Keratinocyte (primary cell): ENCODE results near the gene SYNJ1. TPM values are rescaled to one million over a fixed set of nuclear protein-coding genes. Genes with fewer than 3 reads are reported as not detected.

Experiments
- DNase-seq: peaks from one replicate; pipeline ENCODE4 v3.0.0-alpha.2; 2011; ENCODE audit warnings: low read depth, missing footprints, low spot score
- FAIRE-seq: peaks from 2 replicates; lab custom pipeline; 2011; peaks lifted over from hg19 to GRCh38; lab: Jason Lieb, UNC
- H2AFZ ChIP-seq: 2 replicates; pipeline ENCODE4 v1.6.0; 2012; ENCODE audit warnings: low read length, control low read depth, inconsistent platforms; ENCODE audit not compliant: control insufficient read depth
- H3K27ac ChIP-seq: 2 replicates; pipeline ENCODE4 v1.5.1; 2011; ENCODE audit warnings: low read length; ENCODE audit not compliant: control insufficient read depth, insufficient read depth
- H3K27me3 ChIP-seq: 3 replicates; pipeline ENCODE4 v1.6.0; 2011; ENCODE audit warnings: low read length; ENCODE audit not compliant: control insufficient read depth, insufficient read depth; ENCODE audit errors: extremely low read depth
- H3K36me3 ChIP-seq, 2 experiments: 2 replicates in 1 of 2; 3 replicates in 1 of 2; pipeline ENCODE4 v1.5.1; 2011; ENCODE audit warnings: low read length in 2 of 2, mild to moderate bottlenecking in 1 of 2; ENCODE audit not compliant: control insufficient read depth in 2 of 2, insufficient read depth in 2 of 2; ENCODE audit errors: extremely low read depth in 1 of 2
- H3K4me1 ChIP-seq: 3 replicates; pipeline ENCODE4 v1.5.1; 2011; ENCODE audit warnings: low read length; ENCODE audit not compliant: control insufficient read depth, insufficient read depth; ENCODE audit errors: extremely low read depth
- H3K4me2 ChIP-seq: 3 replicates; pipeline ENCODE4 v1.6.0; 2011; ENCODE audit warnings: low read depth, low read length; ENCODE audit not compliant: control insufficient read depth, insufficient read depth; ENCODE audit errors: extremely low read depth
- H3K4me3 ChIP-seq, 3 experiments: fragments of 200-600 bp in 1 of 3; sonication (generic) in 1 of 3; 2 replicates in 2 of 3; 3 replicates in 1 of 3; pipeline ENCODE4 v1.5.1; 2011 to 2016; ENCODE audit warnings: low read length in 3 of 3, mild to moderate bottlenecking in 3 of 3, control low read depth in 2 of 3, inconsistent platforms in 1 of 3, low read depth in 1 of 3, mixed read lengths in 1 of 3, mixed run types in 1 of 3, moderate library complexity in 1 of 3; ENCODE audit not compliant: control insufficient read depth in 2 of 3, insufficient read depth in 2 of 3; ENCODE audit errors: extremely low read depth in 1 of 3
- H3K79me2 ChIP-seq: 2 replicates; pipeline ENCODE4 v1.6.0; 2012; ENCODE audit warnings: low read length; ENCODE audit not compliant: control insufficient read depth, insufficient read depth
- H3K9ac ChIP-seq: 3 replicates; pipeline ENCODE4 v1.6.0; 2011; ENCODE audit warnings: low read length; ENCODE audit not compliant: control insufficient read depth, insufficient read depth; ENCODE audit errors: extremely low read depth
- H3K9me1 ChIP-seq: 3 replicates; pipeline ENCODE4 v1.6.0; 2011; ENCODE audit warnings: low read length; ENCODE audit not compliant: control insufficient read depth, insufficient read depth; ENCODE audit errors: extremely low read depth
- H3K9me3 ChIP-seq: 2 replicates; pipeline ENCODE4 v1.5.1; 2012; ENCODE audit warnings: low read depth, low read length; ENCODE audit not compliant: control insufficient read depth
- H4K20me1 ChIP-seq: 3 replicates; pipeline ENCODE4 v1.6.0; 2011; ENCODE audit warnings: low read length; ENCODE audit not compliant: control insufficient read depth, insufficient read depth; ENCODE audit errors: extremely low read depth
- EZH2 ChIP-seq: IDR thresholded peaks from one replicate; pipeline ENCODE4 v1.6.1; 2012; ENCODE audit warnings: inconsistent platforms, mild to moderate bottlenecking, low read length, moderate library complexity
- dilution Hi-C: fragments of 300-500 bp; cut with MboI; formaldehyde crosslinking; loops from one replicate; pipeline ENCODE4 v1.7.0; 2020; ENCODE audit warnings: low sequenced_read_pairs; ENCODE audit not compliant: extremely low pct_ligation_motif_present
- polyA plus RNA-seq, 5 experiments: library from polyadenylated mRNA; depleted of rRNA in 3 of 5; stranded (reverse) in 3 of 5; stranded (forward) in 1 of 5; unstranded in 1 of 5; fragments of >200 nt; gene quantifications; 1 replicate in 1 of 5; 2 replicates in 3 of 5; 3 replicates in 1 of 5; pipeline versions ENCODE4 v1.2.1 to v1.2.3, GENCODE V29; 2011 to 2012; ENCODE audit warnings: missing spikeins in 2 of 5, low read depth in 1 of 5, low replicate concordance in 1 of 5
- TF ChIP-seq, protein P1 (sequence below), 3 experiments: IDR thresholded peaks in 1 of 3; conservative IDR thresholded peaks in 1 of 3; optimal IDR thresholded peaks in 1 of 3; 2 replicates in 2 of 3; 3 replicates in 1 of 3; pipeline versions ENCODE3 to v1.5.1; 2011; ENCODE audit warnings: low read length in 3 of 3, mild to moderate bottlenecking in 3 of 3, moderate library complexity in 2 of 3, control low read depth in 1 of 3, inconsistent platforms in 1 of 3; ENCODE audit not compliant: insufficient read depth in 2 of 3; ENCODE audit errors: extremely low read depth in 1 of 3

Gene SYNJ1
- polyA plus RNA-seq, 1 donor (not counting 4 experiments of a cell fraction or from before 2014, with no cell fraction given): 4.9 TPM

- Histone ChIP-seq H3K27ac (no peak overlapping the region), H3K79me2 (peaks cover 69% of the 10 kb centered on the region), H3K27me3 (no peaks in the 10 kb centered on the region), H3K4me3 (no peak overlapping the region), H3K4me1 (peaks cover 13% of the 10 kb centered on the region), H3K9me1 (peaks cover 4% of the 10 kb centered on the region), H3K4me2 (peak overlapping the region; percentile 97), H2AFZ (no peak overlapping the region), H3K36me3 (peaks cover 3 to 14% of the 10 kb centered on the region in 2 experiments), H3K9ac (no peak overlapping the region), H4K20me1 (peaks cover 2% of the 10 kb centered on the region), H3K9me3 (no peaks in the 10 kb centered on the region)
- DNase-seq (no peak), FAIRE-seq (no peak)
- TF ChIP-seq EZH2: no peak
- TF ChIP-seq, protein P1, sequence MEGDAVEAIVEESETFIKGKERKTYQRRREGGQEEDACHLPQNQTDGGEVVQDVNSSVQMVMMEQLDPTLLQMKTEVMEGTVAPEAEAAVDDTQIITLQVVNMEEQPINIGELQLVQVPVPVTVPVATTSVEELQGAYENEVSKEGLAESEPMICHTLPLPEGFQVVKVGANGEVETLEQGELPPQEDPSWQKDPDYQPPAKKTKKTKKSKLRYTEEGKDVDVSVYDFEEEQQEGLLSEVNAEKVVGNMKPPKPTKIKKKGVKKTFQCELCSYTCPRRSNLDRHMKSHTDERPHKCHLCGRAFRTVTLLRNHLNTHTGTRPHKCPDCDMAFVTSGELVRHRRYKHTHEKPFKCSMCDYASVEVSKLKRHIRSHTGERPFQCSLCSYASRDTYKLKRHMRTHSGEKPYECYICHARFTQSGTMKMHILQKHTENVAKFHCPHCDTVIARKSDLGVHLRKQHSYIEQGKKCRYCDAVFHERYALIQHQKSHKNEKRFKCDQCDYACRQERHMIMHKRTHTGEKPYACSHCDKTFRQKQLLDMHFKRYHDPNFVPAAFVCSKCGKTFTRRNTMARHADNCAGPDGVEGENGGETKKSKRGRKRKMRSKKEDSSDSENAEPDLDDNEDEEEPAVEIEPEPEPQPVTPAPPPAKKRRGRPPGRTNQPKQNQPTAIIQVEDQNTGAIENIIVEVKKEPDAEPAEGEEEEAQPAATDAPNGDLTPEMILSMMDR (optimal IDR thresholded peaks at IDR 0.05 in 1 of 3, IDR thresholded peaks at IDR 0.05 in 1 of 3, conservative IDR thresholded peaks at IDR 0.05 in 1 of 3; ENCODE audit: extremely low read depth in 1 of 3, insufficient read depth in 2 of 3, low read length in 3 of 3): no peak
- dilution Hi-C loops: no loop called here
Measured at GRCh38 chr21:32768530-32768929, 40.7 kb upstream of the SYNJ1 start.

GRCh38 chr21:32765058-32765457 is 37.2 kb upstream of the SYNJ1 start:
- Histone ChIP-seq H3K36me3 (peaks cover 8 to 31% of the 10 kb centered on the region in 2 experiments), H3K4me1 (peaks cover 7% of the 10 kb centered on the region), H3K4me2 (no peak overlapping the region), H3K9me1 (peaks cover 4% of the 10 kb centered on the region), H2AFZ (no peak overlapping the region), H3K4me3 (no peak overlapping the region), H4K20me1 (peaks cover 2% of the 10 kb centered on the region), H3K79me2 (peaks cover 56% of the 10 kb centered on the region), H3K27me3 (no peaks in the 10 kb centered on the region), H3K9me3 (no peaks in the 10 kb centered on the region), H3K9ac (no peak overlapping the region), H3K27ac (no peak overlapping the region)
- TF ChIP-seq EZH2: no peak
- TF ChIP-seq, protein P1 (optimal IDR thresholded peaks at IDR 0.05 in 1 of 3, IDR thresholded peaks at IDR 0.05 in 1 of 3, conservative IDR thresholded peaks at IDR 0.05 in 1 of 3; ENCODE audit: extremely low read depth in 1 of 3, insufficient read depth in 2 of 3, low read length in 3 of 3): no peak
- dilution Hi-C loops: no loop called here
- FAIRE-seq: no peak
- no peak for DNase-seq
